ENCODE data around the gene THOC2.
"Not testable (repeated sequence)": the region's sequence is repeated elsewhere in the genome, so short reads cannot be mapped to it uniquely, and the experiment has no call there.

Gene THOC2

GRCh38 chrX:123732670-123733363 lies at the start of gene THOC2:
Gene THOC2 (minus strand): TSS chrX:123733052. CDS start chrX:123733022, 30 bp downstream.
- peak; percentile 79 for DNase-seq

- not testable (repeated sequence) for DNase-seq
Measured at GRCh38 chrX:123781786-123782185, 48.9 kb upstream of the THOC2 start.

- DNase-seq, result no peak
Measured at GRCh38 chrX:123779908-123780396, 47.1 kb upstream of the THOC2 start.

- DNase-seq, result no peak
Measured at GRCh38 chrX:123773258-123773988, 40.6 kb upstream of the THOC2 start.

- no peak for DNase-seq
Measured at GRCh38 chrX:123771449-123772064, 38.7 kb upstream of the THOC2 start.

- peak; percentile 48 for DNase-seq
Measured at GRCh38 chrX:123764967-123765871, 32.4 kb upstream of the THOC2 start.

GRCh38 chrX:123759849-123760248 lies 27.0 kb upstream of the THOC2 start:
- not testable (repeated sequence) for DNase-seq

- DNase-seq, result not testable (repeated sequence)
Measured at GRCh38 chrX:123757794-123758193, 24.9 kb upstream of the THOC2 start.

GRCh38 chrX:123756320-123756719 lies 23.5 kb upstream of the THOC2 start:
- DNase-seq, result no peak

- no peak for DNase-seq
Measured at GRCh38 chrX:123755107-123755506, 22.3 kb upstream of the THOC2 start.

- no peak for DNase-seq
Measured at GRCh38 chrX:123753656-123754350, 21.0 kb upstream of the THOC2 start.

- DNase-seq, result no peak
Measured at GRCh38 chrX:123749643-123750042, 16.8 kb upstream of the THOC2 start.

GRCh38 chrX:123745511-123745910 lies 12.7 kb upstream of the THOC2 start:
- DNase-seq, result no peak

- no peak for DNase-seq
Measured at GRCh38 chrX:123743312-123743711, 10.5 kb upstream of the THOC2 start.

GRCh38 chrX:123742440-123742839 lies 9.6 kb upstream of the THOC2 start:
- no peak for DNase-seq

- no peak for DNase-seq
Measured at GRCh38 chrX:123740536-123740935, 7.7 kb upstream of the THOC2 start.

- DNase-seq, result no peak
Measured at GRCh38 chrX:123740006-123740405, 7.2 kb upstream of the THOC2 start.

- no peak for DNase-seq
Measured at GRCh38 chrX:123739474-123739873, 6.6 kb upstream of the THOC2 start.

GRCh38 chrX:123738378-123738940 lies 5.6 kb upstream of the THOC2 start:
- DNase-seq, result no peak

GRCh38 chrX:123736333-123736921 lies 3.6 kb upstream of the THOC2 start:
- no peak for DNase-seq

GRCh38 chrX:123735137-123735536 lies 2.3 kb upstream of the THOC2 start:
- not testable (repeated sequence) for DNase-seq
